ENCODE data around the gene RAPGEF1.
"Not testable (repeated sequence)": the region's sequence is repeated elsewhere in the genome, so short reads cannot be mapped to it uniquely, and the experiment has no call there.

RAPGEF1 gene

DNA sequence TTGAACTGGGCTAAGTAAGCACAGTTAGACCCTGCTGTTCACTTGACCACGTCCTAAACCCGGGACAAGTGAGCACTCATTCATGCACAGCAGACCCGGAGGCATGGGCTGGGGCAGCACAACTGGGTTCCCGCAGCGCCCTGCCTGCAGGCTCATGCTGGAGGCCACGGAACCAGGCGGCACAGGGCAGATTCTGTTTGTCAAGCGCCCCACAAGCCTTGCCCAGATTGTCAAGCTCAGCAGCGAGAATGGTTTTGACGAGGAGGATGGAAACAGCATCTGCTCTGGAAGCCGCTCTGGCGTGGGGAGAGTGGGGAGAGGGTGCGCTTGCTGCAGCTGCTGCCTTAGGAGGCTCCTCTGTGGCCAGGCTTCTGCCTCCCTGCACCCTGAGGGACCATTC, 161.9 kb downstream of the RAPGEF1 start:
- no peak for DNase-seq

DNA sequence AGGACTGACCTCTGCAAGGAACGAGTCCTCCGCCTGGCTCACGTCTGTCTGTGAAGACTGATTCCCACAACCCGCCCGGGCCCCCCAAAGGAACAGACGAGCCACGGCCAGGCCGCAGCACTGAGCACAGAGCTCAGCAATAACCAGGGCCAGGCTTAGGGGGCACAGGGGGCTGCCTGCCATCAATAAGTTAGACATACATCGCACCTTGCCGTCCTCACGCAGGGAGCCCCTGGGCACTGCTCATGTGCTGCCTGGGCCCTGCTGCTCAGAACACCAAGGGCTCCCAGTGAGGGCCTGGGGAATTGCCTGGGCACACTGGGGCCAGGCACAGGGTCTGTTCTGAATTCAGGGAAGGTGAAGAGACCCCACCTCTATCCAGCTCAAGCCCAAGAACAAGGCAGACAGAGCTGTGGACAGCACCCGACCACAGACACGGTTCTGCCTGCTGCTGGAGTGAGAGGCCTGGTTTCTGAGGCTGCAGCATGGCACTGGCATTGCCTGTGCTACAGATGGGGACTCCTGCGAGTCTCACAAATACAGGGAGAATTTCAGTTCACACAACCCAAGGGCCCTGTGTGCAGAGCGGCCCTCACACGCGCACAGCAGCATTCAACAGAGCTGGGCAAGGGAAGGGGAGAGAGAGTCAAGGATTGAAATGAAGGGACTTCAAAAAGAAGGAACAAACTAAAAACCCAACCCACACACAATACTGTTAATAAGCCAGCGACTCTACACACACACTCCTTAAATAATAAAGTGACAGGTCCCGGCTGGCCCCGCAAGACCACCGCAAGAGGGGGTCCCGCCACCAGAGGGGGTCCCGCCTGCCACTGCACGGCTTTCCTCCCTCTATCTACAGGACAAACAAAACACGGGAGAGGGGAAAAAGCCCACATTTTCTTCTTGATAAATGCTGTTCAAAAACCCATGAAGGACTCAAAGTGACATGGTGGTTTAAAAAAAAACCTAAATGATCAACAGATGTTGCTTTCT, 162.6 kb downstream of the RAPGEF1 start:
- no peak for DNase-seq

DNA sequence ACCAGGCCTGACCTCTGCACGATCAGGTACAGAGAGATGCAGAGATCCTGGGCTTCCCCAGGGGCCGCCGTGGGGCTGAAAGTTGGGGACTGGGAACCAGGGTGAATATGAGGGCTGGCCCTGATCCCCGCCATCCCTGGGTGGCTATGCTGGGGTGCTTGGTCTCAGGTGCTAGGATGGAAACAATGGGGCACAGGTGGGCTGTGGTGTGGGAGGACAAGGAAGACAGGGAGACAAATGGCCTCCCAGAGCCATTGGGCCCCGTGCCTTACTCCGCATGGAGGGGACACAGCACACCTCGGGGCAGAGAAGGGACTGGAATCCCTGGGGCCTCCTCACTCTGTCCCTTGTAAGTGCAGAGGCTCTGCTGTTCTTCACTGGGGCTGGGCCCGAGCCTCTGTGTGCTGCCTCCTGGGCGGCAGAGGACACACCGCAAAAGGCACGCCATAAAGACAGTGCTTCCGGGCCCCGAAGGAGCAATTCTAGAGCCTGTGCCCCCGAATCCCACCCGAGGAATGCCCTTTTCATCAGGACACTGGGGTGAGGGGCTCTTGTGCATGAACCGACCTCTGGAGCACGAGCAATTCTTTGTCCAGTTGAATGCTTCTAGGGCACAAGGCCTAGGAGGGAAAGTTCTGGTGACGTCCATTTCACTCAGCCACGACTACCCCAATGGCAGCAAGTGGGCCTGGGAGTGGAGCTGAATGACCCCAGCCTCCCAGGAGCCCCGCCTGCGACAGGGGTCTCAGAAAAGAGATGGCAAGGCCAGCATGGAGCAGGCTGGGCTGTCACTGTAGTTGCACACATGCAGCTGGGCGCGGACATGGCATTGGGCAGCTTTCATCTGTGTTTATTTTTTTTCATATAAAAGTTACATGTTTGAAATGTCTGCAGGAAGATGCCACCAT, 163.7 kb downstream of the RAPGEF1 start:
- no peak for DNase-seq

DNA sequence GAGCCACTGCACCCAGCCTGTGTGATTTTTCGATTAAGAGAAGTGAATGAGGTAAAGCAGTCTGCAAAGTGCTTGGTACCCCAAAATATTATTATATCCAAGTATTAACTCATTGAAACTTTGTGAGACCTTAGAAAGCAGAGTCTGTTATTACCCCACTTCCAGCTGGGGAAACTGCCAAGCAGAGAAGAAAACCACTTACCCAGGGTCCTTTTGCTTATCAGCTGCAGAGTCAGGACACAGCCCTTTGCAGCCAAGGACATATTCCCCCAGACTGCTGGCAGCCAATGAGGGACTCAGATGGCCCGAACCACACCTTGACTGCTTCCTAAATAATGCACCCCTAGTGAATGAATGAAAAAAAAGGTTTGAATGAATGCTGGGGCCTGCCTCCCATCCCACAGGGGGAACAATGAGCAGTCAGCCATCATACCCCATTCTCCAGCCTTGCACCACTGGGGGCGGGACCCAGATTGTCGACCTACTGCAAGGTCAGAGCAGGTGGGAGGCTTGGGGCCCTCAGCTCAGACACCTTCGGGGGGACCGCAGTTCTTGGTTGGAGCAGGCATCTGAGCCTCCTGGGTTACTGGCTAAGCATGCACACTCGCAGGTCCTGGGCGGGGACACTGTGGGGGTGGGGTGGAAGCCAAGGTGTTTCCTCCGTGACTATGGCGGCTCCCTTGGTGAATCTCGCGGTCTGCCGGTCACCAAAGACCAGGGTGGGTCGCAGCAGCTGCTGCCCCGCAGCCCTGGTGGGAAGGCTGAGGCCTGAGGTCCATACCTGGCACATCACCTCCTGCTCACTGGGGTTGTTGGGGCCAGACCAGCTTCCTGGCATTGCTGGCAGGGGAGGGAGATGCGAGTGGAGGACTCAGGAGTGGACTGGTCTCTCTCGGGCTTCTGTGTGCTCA, 164.9 kb downstream of the RAPGEF1 start:
- no peak for DNase-seq

DNA sequence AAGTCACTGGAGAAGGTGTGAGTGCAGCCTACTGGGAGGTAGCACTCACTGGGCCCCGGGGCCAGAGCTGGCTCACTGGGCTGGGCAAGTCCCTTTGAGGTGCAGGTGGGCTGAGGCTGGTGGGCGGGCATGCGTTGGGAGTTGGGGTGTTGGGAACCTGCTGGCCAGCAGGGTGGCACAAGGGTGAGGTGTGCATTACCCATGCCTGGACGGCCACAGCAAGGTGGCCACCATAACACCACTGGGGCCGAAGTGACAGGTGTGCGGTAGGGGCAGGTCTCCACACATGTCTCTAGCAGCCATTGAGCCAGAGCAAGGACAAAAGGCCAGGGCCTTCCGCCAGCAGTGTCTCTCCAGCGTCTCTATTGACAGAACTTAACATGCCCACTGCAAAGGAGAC, 172.0 kb downstream of the RAPGEF1 start:
- no peak for DNase-seq

DNA sequence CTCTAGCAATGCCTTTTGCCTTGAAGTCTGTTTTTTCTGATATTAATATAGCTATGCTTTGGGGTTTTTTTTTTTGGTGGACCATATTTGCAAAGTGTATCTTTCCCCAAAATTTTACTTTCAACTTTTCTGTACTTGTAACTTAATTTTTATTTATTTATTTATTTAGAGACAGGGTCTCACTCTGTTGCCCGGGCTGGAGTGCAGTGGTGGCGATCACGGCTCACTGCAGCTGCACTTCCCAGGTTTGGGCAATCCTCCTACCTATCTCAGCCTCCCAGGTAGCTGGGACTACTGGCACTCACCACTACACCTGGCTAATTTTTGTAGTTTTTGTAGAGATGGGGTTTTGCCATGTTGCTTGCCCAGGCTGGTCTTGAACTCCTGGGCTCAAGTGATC, 173.7 kb downstream of the RAPGEF1 start:
- DNase-seq = no peak

DNA sequence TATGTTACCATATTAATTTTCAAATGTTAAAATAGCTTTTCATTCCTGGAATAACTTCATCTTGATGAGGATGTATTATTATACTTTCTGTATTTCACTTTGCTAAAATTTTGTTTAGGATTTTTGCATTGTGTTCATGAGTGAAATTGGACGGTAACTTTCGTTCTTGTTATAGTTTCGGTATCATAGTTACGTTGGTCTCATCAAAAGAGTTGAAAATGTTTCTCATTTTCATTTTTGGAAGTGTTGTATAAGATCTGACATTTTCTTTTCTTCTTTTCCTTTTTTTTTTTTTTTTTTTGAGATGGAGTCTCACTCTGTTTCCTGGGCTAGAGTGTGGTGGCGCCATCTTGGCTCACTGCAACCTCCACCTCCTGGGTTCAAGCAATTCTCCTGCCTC, 174.5 kb downstream of the RAPGEF1 start:
- DNase-seq = no peak

DNA sequence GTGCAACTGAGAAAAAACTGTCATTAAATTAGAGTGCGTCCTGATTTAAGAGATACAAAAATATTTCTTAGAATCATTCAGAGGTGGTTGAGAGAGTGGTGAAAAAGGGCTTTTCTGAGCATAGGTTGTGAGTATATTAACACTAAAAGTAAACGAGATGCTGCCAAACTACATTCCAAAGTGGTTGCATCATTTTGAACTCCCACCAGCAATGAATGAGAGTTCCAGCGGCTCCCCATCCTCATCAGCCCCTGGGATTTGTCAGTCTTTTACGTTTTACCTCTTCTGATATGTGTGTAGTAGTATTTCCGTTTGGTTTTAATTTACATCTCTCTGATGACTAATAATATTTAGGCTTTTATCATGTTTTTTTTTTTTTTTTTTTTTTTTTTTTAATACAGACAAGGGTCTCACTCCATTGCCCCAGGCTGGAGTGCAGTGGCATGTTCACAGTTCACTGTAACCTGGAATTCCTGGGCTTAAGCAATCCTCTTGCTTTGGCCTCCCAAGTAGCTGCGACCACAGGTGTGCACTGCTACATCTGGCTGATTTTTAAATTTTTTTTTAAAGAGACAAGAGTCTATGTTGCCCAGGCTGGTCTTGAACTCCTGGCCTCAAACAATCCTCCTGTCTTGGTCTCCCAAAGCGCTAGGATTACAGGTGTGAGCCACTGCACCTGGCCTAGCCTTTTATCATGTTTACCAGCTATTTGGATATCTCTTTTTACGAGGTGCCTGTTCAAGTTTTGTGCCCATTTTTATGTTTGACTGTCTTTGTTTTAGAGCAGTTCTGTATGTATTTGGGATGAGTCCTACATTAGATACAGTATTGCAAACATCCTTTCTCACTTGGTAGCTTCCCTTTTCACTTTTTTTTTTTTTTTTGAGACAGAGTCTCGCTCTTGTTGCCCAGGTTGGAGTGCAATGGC, 177.6 kb downstream of the RAPGEF1 start:
- DNase-seq = no peak

DNA sequence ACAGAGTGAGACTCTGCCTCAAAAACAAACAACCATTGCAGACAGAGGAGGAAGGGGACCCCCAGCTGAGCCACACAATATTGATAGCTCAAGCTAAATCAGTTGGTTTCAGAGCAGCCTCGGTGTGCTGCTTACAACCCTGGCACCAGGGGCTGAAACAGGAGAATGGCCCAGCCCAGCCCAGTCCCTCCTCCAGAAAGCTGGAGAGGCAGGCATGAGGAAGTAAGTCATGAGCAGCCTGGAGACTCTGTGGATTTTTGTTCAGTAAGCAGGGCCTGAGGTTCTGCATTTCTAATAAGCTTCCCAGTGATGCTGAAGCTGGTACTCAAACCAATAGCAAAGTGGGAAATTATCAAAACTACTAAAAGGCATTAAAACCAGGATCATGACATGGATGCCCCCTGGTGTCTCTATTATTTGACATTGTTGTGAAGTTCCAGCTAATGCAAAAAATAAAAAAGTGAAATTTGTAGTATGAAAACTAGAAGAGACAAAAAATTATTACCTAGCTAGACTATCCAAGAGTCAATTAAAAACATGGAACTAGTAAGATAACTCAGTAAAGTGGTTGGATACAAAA, 180.4 kb downstream of the RAPGEF1 start:
- DNase-seq = no peak

DNA sequence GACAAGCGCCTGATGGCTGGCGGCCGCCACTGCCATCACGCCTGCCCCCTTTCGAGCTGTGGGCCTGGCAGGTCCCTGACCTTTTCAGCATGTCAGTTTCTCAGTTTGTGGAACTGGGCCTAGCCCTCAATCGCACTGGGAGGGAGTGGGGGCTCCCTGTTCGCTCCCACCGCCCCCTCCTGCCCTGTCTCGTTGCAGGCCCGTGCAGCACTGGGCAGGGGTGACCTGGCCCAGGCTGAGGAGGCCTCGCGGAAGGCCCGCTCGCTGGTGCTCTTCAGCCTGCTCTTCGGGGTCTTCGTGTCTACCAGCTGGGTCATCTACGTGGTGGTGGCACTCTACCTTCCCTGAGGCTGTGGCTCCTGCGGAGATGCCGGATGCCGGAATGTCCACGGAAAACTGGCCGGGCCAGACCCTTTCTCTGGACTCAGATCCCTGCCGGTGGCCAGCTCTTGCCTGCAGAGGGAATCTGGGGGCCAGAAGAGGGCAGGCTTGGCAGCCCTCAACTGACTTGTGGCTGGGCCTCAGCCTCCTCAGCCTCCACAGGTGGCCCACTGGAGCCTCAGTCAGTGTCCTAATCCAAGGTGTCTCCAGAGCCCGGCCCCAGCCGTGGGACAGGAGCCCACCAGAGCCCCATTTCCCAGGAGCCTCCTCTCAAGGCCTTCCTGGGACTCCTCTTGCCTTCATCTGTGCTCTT, 181.9 kb downstream of the RAPGEF1 start:
- DNase-seq = no peak

DNA sequence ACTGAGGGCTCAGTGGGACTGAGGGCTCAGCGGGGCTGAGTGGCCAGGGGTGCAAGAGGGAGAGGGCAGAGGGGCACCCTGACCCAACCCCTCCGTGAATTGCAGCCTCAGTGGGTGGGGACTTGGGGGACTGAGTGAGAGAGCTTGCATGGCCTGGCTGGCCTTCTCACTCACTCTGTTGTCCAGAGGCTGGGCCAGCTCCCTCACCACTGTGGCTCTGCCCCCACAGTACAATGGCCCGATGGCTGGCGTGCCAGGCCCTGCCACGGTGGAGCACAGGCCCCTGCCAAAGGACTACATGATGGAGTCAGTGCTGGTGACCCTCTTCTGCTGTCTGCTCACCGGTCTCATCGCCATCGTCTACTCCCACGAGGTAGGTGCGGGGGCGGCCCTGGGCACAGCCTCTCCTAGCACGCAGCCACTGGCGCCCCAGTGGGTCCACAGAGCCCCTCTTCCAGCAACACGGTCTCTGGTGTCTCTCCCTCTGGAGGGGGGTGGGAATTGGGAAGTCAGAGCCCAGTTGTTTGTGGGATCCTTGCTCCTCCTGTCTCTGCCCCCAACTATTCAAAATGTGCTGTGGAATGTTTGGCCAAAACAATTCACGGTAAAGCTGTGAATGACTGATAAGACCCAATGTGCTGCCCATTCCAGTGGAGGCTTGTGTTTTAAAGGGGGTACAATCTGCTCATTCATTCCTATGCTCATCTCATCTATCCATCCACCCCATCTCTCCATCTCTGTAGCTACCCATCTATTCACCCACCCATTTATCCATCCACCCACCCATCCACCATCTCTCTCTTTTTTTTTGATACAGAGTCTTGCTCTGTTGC, 183.8 kb downstream of the RAPGEF1 start:
- DNase-seq = no peak

DNA sequence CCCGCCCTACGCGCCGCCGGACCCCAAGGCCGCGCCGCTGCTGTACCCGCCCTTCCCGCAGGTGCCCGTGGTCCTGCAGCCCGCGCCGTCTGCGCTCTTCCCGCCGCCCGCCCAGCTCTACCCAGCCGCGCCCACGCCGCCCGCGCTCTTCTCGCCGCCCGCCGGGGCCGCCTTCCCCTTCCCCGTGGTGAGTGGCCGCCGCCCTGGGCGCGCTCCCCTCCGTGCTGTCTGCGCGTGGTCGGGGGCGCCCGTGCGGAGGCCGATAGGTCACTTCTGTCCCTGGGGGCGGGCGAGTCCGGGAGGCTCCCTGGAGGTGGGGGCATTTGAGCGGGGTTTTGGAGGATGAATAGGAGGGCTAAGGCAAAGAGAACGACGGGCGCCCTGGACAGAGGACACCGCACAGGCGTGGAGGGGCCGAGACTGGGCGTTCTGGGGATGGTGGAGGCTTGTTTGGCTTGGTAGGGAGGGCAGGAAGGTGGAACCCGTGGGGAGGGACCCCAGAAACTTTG, 185.0 kb downstream of the RAPGEF1 start:
- no peak for DNase-seq

DNA sequence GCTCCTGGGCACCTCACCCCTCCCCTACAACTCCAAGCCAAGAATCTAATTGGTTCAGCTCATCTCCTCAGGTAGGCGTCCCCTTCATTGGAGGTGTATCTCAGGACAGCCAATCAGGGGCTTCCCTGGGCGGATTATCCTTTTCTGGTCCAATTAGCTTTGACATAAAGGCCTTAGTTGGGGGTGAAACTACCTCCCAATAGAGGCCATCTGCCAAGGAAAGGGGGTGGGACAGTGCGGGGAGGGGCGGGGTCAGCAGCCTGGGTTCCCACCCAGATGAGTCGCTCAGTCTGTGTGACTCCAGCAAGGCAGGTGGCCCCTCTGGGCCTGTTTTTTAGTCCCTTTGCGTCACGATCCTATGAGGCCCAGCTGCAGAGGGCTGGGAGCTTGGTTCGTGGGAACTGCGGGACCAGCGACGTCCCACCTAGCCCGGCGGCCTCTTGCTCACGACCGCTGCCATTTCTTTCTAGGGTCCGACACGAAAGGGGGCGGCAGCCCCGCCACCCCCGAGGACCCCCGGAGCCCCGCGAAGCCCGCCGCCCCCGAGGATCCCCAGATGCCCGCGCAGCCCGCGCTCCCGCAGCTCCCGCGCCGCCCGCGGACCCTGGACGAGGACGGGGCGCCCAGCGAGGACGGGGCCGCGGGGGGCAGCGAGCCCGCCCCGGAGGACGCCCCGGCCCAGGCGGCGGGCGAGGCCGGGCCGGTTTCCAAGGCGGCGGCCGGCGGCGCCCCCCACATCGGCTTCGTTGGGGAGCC, 185.6 kb downstream of the RAPGEF1 start:
- no peak for DNase-seq

DNA sequence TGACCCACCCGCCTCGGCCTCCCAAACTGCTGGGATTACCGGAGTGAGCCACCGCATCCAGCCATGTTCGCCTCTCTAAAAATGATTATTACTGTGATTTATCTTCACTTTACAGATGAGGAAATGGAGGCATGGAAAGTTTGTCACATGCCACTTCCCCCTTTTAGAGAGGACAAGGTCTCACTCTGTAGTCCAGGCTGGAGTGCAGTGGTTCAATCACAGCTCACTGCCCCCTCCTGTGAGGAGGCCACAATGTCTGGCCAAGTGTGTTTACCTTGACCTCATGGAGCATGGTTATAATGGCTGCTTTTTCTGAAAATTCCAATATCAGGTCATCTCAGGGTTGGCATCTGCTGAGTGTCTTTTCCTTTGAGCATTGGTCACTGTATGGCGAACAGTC, 187.8 kb downstream of the RAPGEF1 start:
- no peak for DNase-seq

DNA sequence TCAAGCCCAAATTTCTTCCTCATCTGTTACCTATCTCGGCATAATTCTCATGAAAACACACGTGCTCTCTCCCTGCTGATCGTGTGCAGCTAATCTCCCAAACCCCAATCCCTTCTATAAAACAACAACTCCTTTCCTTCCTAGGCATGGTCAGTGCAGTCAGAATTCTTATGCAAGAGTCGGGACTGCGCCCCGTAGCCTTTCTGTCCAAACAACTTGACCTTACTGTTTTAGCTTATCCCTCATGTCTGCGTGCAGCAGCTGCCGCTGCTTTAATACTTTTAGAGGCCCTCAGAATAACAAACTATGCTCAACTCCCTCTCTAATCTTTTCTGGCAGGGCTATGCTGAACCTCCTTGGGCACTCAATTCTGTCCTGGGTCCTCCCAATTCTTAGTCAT, 189.4 kb downstream of the RAPGEF1 start:
- not testable (repeated sequence) for DNase-seq

DNA sequence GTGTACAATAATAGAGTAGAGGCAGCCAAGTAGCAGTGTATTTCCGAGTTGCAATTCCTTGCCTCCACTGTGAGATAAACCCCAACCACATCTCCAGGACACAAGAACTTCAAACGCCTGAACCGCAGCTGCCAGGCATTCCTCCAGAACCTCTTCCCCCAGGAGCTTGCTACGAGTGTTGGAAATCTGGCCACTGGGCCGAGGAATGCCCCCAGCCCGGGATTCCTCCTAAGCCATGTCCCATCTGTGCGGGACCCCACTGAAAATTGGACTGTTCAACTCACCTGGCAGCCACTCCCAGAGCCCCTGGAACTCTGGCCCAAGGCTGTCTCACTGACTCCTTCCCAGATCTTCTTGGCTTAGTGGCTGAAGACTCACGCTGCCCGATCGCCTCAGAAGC, 190.7 kb downstream of the RAPGEF1 start:
- DNase-seq = not testable (repeated sequence)

DNA sequence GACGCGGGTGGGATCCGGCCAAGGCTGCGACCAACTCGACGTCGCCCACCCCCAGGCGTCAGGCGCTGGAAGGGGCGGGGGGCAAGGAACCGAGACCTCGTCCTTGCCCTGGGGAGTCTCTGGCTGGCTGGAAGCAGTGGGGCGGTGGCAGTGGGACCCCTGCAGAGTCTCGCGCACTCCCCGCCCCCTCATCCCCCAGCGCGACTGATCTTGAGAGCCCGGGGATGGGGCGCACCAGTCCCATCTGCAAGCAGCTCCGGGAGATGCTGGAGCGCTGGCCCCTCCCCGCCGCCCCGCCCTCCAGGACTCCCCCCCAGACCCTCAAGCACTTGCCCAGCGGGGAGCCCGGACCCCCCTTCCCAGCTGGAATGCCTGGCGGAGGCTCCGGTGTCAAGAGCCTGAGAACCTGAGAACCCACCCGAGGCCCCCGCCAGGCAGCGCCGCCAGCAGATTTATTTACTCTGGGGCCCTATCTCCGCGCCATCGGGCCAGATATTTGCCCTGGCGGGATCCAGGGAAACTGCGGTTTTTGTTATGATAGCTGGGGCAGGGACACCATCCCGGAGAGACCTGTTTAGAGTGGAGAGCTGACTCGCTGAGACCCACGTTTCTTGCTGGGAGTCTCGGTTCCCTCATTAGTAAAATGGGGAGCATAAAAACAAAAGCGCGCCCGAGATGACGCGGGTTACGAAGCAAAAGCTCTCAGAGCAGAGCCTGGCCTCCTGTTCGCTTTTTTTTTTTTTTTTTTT, 193.4 kb downstream of the RAPGEF1 start:
- no peak for DNase-seq
